ENCODE measurements around the gene HDC.
A peak's percentile ranks its signal among the peaks of the same experiment; 100 is the strongest.

Gene HDC

GRCh38 chr15:50257332-50257731 is 8.2 kb downstream of the HDC start:
- no peak overlapping the region for H3K4me3 ChIP-seq
- no peaks in the 10 kb centered on the region for H3K36me3 ChIP-seq
- no peaks in the 10 kb centered on the region for H3K9me3 ChIP-seq
- no peaks in the 10 kb centered on the region for H3K27me3 ChIP-seq
- H3K4me2 ChIP-seq: no peak overlapping the region
- peaks cover 5% of the 10 kb centered on the region for H3K4me1 ChIP-seq
- no peak overlapping the region for H3K27ac ChIP-seq
- H3K9ac ChIP-seq: no peak overlapping the region
- H4K20me1 ChIP-seq: no peaks in the 10 kb centered on the region
- TF ChIP-seq Cebpa-rat (IDR thresholded peaks at IDR 0.05): no peak

GRCh38 chr15:50256188-50257041 is 9.1 kb downstream of the HDC start:
- Histone ChIP-seq H3K4me3 (no peak overlapping the region), H4K20me1 (no peaks in the 10 kb centered on the region), H3K9ac (no peak overlapping the region), H3K4me2 (no peak overlapping the region), H3K27ac (no peak overlapping the region), H3K36me3 (no peaks in the 10 kb centered on the region), H3K9me3 (no peaks in the 10 kb centered on the region), H3K4me1 (no peaks in the 10 kb centered on the region), H3K27me3 (no peaks in the 10 kb centered on the region)
- TF ChIP-seq Cebpa-rat (IDR thresholded peaks at IDR 0.05): no peak

- H4K20me1 ChIP-seq: no peaks in the 10 kb centered on the region
- H3K27me3 ChIP-seq: no peaks in the 10 kb centered on the region
- H3K9me3 ChIP-seq: no peaks in the 10 kb centered on the region
- peaks cover 22% of the 10 kb centered on the region for H3K4me1 ChIP-seq
- H3K27ac ChIP-seq: no peak overlapping the region
- H3K36me3 ChIP-seq: no peaks in the 10 kb centered on the region
- no peak overlapping the region for H3K9ac ChIP-seq
- no peak for TF ChIP-seq Cebpa-rat (IDR thresholded peaks at IDR 0.05)
- H3K4me3 ChIP-seq: no peak overlapping the region
- H3K4me2 ChIP-seq: no peak overlapping the region
Observed at GRCh38 chr15:50252556-50252955, 13.0 kb downstream of the HDC start.

GRCh38 chr15:50251638-50252182 is 13.8 kb downstream of the HDC start:
- no peaks in the 10 kb centered on the region for H3K27me3 ChIP-seq
- peaks cover 29% of the 10 kb centered on the region for H3K4me1 ChIP-seq
- no peak overlapping the region for H3K9ac ChIP-seq
- no peaks in the 10 kb centered on the region for H4K20me1 ChIP-seq
- no peak overlapping the region for H3K4me2 ChIP-seq
- H3K4me3 ChIP-seq: no peak overlapping the region
- H3K9me3 ChIP-seq: no peaks in the 10 kb centered on the region
- no peaks in the 10 kb centered on the region for H3K36me3 ChIP-seq
- no peak overlapping the region for H3K27ac ChIP-seq
- TF ChIP-seq Cebpa-rat (IDR thresholded peaks at IDR 0.05): no peak

- Histone ChIP-seq H3K9ac (no peak overlapping the region), H3K4me1 (peaks cover 29% of the 10 kb centered on the region), H3K27me3 (no peaks in the 10 kb centered on the region), H3K36me3 (no peaks in the 10 kb centered on the region), H3K27ac (no peak overlapping the region), H3K9me3 (no peaks in the 10 kb centered on the region), H3K4me3 (no peak overlapping the region), H3K4me2 (no peak overlapping the region), H4K20me1 (no peaks in the 10 kb centered on the region)
- TF ChIP-seq Cebpa-rat (IDR thresholded peaks at IDR 0.05): no peak
Observed at GRCh38 chr15:50250760-50251394, 14.6 kb downstream of the HDC start.

- H3K36me3 ChIP-seq: no peaks in the 10 kb centered on the region
- peaks cover 29% of the 10 kb centered on the region for H3K4me1 ChIP-seq
- H3K27me3 ChIP-seq: no peaks in the 10 kb centered on the region
- no peak overlapping the region for H3K4me3 ChIP-seq
- no peaks in the 10 kb centered on the region for H3K9me3 ChIP-seq
- peak overlapping the region; percentile 77; the same call in 1 of the 2 replicates for H3K4me2 ChIP-seq
- no peaks in the 10 kb centered on the region for H4K20me1 ChIP-seq
- TF ChIP-seq Cebpa-rat (IDR thresholded peaks at IDR 0.05): no peak
- no peak overlapping the region for H3K27ac ChIP-seq
- no peak overlapping the region for H3K9ac ChIP-seq
Observed at GRCh38 chr15:50249704-50250103, 15.8 kb downstream of the HDC start.

GRCh38 chr15:50248994-50249582 is 16.4 kb downstream of the HDC start:
- H3K4me1 ChIP-seq: peaks cover 29% of the 10 kb centered on the region
- no peaks in the 10 kb centered on the region for H4K20me1 ChIP-seq
- no peaks in the 10 kb centered on the region for H3K9me3 ChIP-seq
- TF ChIP-seq Cebpa-rat (IDR thresholded peaks at IDR 0.05): no peak
- H3K36me3 ChIP-seq: no peaks in the 10 kb centered on the region
- H3K9ac ChIP-seq: no peak overlapping the region
- no peak overlapping the region for H3K27ac ChIP-seq
- H3K27me3 ChIP-seq: no peaks in the 10 kb centered on the region
- H3K4me3 ChIP-seq: no peak overlapping the region
- H3K4me2 ChIP-seq: peak overlapping the region; percentile 77

GRCh38 chr15:50247819-50248655 is 17.5 kb downstream of the HDC start:
- Histone ChIP-seq H4K20me1 (no peaks in the 10 kb centered on the region), H3K27me3 (no peaks in the 10 kb centered on the region), H3K27ac (peak overlapping the region; percentile 76), H3K4me2 (peak overlapping the region; percentile 77), H3K4me1 (peaks cover 29% of the 10 kb centered on the region), H3K4me3 (0 out of 2 replicates have a peak overlapping the region, but pooled peaks have one; percentile 15), H3K9me3 (no peaks in the 10 kb centered on the region), H3K36me3 (no peaks in the 10 kb centered on the region), H3K9ac (peak overlapping the region; percentile 57; the same call in 1 of the 2 replicates)
- no peak for TF ChIP-seq Cebpa-rat (IDR thresholded peaks at IDR 0.05)

GRCh38 chr15:50246631-50247030 is 18.9 kb downstream of the HDC start:
- H3K27me3 ChIP-seq: no peaks in the 10 kb centered on the region
- no peak for TF ChIP-seq Cebpa-rat (IDR thresholded peaks at IDR 0.05)
- peaks cover 29% of the 10 kb centered on the region for H3K4me1 ChIP-seq
- H3K9ac ChIP-seq: no peak overlapping the region
- H3K4me2 ChIP-seq: no peak overlapping the region
- H3K27ac ChIP-seq: no peak overlapping the region
- no peaks in the 10 kb centered on the region for H4K20me1 ChIP-seq
- no peaks in the 10 kb centered on the region for H3K36me3 ChIP-seq
- H3K9me3 ChIP-seq: no peaks in the 10 kb centered on the region
- no peak overlapping the region for H3K4me3 ChIP-seq

Data from BLaER1 (cell line).